Measurements from ENCODE around the gene SEMA5A.

Gene SEMA5A

GRCh38 chr5:9502864-9503263, 43.0 kb downstream of the SEMA5A start:
- no peak overlapping the region for H3K27ac Mint-ChIP-seq
- H3K4me3 Mint-ChIP-seq, result no peak overlapping the region
- H3K36me3 Mint-ChIP-seq (ENCODE audit: low read depth), result peaks cover 21% of the 10 kb centered on the region
- H3K4me1 Mint-ChIP-seq, result peaks cover 8% of the 10 kb centered on the region
- no peak for TF ChIP-seq CTCF (IDR thresholded peaks at IDR 0.05)
- no peaks in the 10 kb centered on the region for H3K27me3 Mint-ChIP-seq (ENCODE audit: low read depth, poor library complexity)
- H3K9me3 Mint-ChIP-seq, result no peaks in the 10 kb centered on the region
- DNase-seq, result no peak

- no peak for TF ChIP-seq CTCF (IDR thresholded peaks at IDR 0.05)
- no peak overlapping the region for H3K4me3 Mint-ChIP-seq
- H3K27me3 Mint-ChIP-seq (ENCODE audit: low read depth, poor library complexity), result no peaks in the 10 kb centered on the region
- peak overlapping the region; percentile 52 for H3K27ac Mint-ChIP-seq
- H3K9me3 Mint-ChIP-seq, result no peaks in the 10 kb centered on the region
- peaks cover 8% of the 10 kb centered on the region for H3K4me1 Mint-ChIP-seq
- DNase-seq, result no peak
- peaks cover 17% of the 10 kb centered on the region for H3K36me3 Mint-ChIP-seq (ENCODE audit: low read depth)
Measured at GRCh38 chr5:9502050-9502834, 43.6 kb downstream of the SEMA5A start.

GRCh38 chr5:9500625-9501024, 45.2 kb downstream of the SEMA5A start:
- H3K27me3 Mint-ChIP-seq (ENCODE audit: low read depth, poor library complexity), result no peaks in the 10 kb centered on the region
- H3K27ac Mint-ChIP-seq, result no peak overlapping the region
- H3K36me3 Mint-ChIP-seq (ENCODE audit: low read depth), result peaks cover 7% of the 10 kb centered on the region
- no peak overlapping the region for H3K4me3 Mint-ChIP-seq
- DNase-seq, result no peak
- peaks cover 8% of the 10 kb centered on the region for H3K4me1 Mint-ChIP-seq
- TF ChIP-seq CTCF (IDR thresholded peaks at IDR 0.05), result no peak
- H3K9me3 Mint-ChIP-seq, result no peaks in the 10 kb centered on the region

GRCh38 chr5:9500193-9500592, 45.7 kb downstream of the SEMA5A start:
- no peaks in the 10 kb centered on the region for H3K27me3 Mint-ChIP-seq (ENCODE audit: low read depth, poor library complexity)
- DNase-seq, result no peak
- H3K27ac Mint-ChIP-seq, result no peak overlapping the region
- peaks cover 12% of the 10 kb centered on the region for H3K4me1 Mint-ChIP-seq
- no peak for TF ChIP-seq CTCF (IDR thresholded peaks at IDR 0.05)
- no peak overlapping the region for H3K4me3 Mint-ChIP-seq
- H3K36me3 Mint-ChIP-seq (ENCODE audit: low read depth), result peaks cover 7% of the 10 kb centered on the region
- H3K9me3 Mint-ChIP-seq, result no peaks in the 10 kb centered on the region

GRCh38 chr5:9499498-9499876, 46.4 kb downstream of the SEMA5A start:
- Mint-ChIP-seq H3K27ac (no peak overlapping the region), H3K4me1 (peaks cover 18% of the 10 kb centered on the region), H3K36me3 (ENCODE audit: low read depth) (peaks cover 3% of the 10 kb centered on the region), H3K27me3 (ENCODE audit: low read depth, poor library complexity) (no peaks in the 10 kb centered on the region), H3K9me3 (no peaks in the 10 kb centered on the region), H3K4me3 (no peak overlapping the region)
- DNase-seq, result no peak
- no peak for TF ChIP-seq CTCF (IDR thresholded peaks at IDR 0.05)

All from nephron progenitor cell (in vitro differentiated cells).